HepG2 (cell line): Measurements from ENCODE around the gene AMZ2. TPM values are rescaled to one million over a fixed set of nuclear protein-coding genes. Genes with fewer than 3 reads are reported as not detected.

Source experiments
- ARID4A ChIP-seq: sonication (generic); formaldehyde crosslinking; IDR thresholded peaks from 2 replicates; pipeline ENCODE4 v1.5.0; 2020; ENCODE audit warnings: mild to moderate bottlenecking, missing genetic modification reagents, borderline replicate concordance
- E2F2 ChIP-seq: sonication (generic); formaldehyde crosslinking; IDR thresholded peaks from 2 replicates; pipeline ENCODE4 v1.4.0; 2020; ENCODE audit warnings: missing genetic modification reagents, borderline replicate concordance
- ELF3 ChIP-seq: IDR thresholded peaks from 2 replicates; pipeline ENCODE4 v1.6.1; 2016; ENCODE audit warnings: missing genetic modification reagents, missing compliant biosample characterization
- FOXA3 ChIP-seq: IDR thresholded peaks from 2 replicates; pipeline ENCODE4 v1.6.1; 2016; ENCODE audit warnings: missing genetic modification reagents, missing compliant biosample characterization
- HNF4A ChIP-seq: sonication (generic); formaldehyde crosslinking; IDR thresholded peaks from 2 replicates; pipeline ENCODE4 v1.4.0; 2020; ENCODE audit warnings: missing genetic modification reagents
- MXD1 ChIP-seq: sonication (generic); formaldehyde crosslinking; IDR thresholded peaks from 2 replicates; pipeline ENCODE4 v1.4.0; 2020; ENCODE audit warnings: mild to moderate bottlenecking, missing genetic modification reagents
- NR1H2 ChIP-seq: sonication (generic); formaldehyde crosslinking; IDR thresholded peaks from 2 replicates; pipeline ENCODE4 v1.8.1; 2022; ENCODE audit warnings: low read depth, missing genetic modification reagents, borderline replicate concordance
- SETDB1 ChIP-seq: sonication (generic); formaldehyde crosslinking; IDR thresholded peaks from 2 replicates; pipeline ENCODE4 v1.5.1; 2020; ENCODE audit warnings: missing genetic modification reagents, mild to moderate bottlenecking, borderline replicate concordance
- TEF ChIP-seq: sonication (generic); formaldehyde crosslinking; IDR thresholded peaks from 2 replicates; pipeline ENCODE4 v1.5.0; 2020; ENCODE audit warnings: missing genetic modification reagents
- YEATS4 ChIP-seq: sonication (generic); formaldehyde crosslinking; IDR thresholded peaks from 2 replicates; pipeline ENCODE4 v1.4.0; 2020; ENCODE audit warnings: missing genetic modification reagents, borderline replicate concordance
- ZBTB20 ChIP-seq: sonication (generic); formaldehyde crosslinking; IDR thresholded peaks from 2 replicates; pipeline ENCODE4 v1.8.1; 2023; ENCODE audit warnings: missing genetic modification reagents, low read depth, mild to moderate bottlenecking, borderline replicate concordance
- ZBTB42 ChIP-seq: sonication (generic); formaldehyde crosslinking; IDR thresholded peaks from 2 replicates; pipeline ENCODE4 v1.5.0; 2020; ENCODE audit warnings: mild to moderate bottlenecking, missing genetic modification reagents
- ZNF101 ChIP-seq: sonication (generic); formaldehyde crosslinking; IDR thresholded peaks from 2 replicates; pipeline ENCODE4 v1.4.0; 2020; ENCODE audit warnings: mild to moderate bottlenecking, low read depth, missing genetic modification reagents, borderline replicate concordance
- ZNF234 ChIP-seq: sonication (generic); formaldehyde crosslinking; conservative IDR thresholded peaks from 2 replicates; pipeline ENCODE4 v1.5.1; 2020; ENCODE audit warnings: mild to moderate bottlenecking, missing genetic modification reagents
- ZNF496 ChIP-seq: sonication (generic); formaldehyde crosslinking; IDR thresholded peaks from 2 replicates; pipeline ENCODE4 v1.8.1; 2023; ENCODE audit warnings: mild to moderate bottlenecking, moderate library complexity, missing genetic modification reagents; ENCODE audit not compliant: insufficient replicate concordance
- ZUFSP ChIP-seq: sonication (generic); formaldehyde crosslinking; IDR thresholded peaks from 2 replicates; pipeline ENCODE4 v1.9.0; 2021; ENCODE audit warnings: missing genetic modification reagents, mild to moderate bottlenecking, borderline replicate concordance
- polyA plus RNA-seq, 8 experiments: library from polyadenylated mRNA; depleted of rRNA in 3 of 8; stranded (reverse) in 7 of 8; unstranded in 1 of 8; fragments of >200 nt; fragmentation: Illumina TruSeq in 4 of 8; extraction: Trizol in 4 of 8; gene quantifications; 2 replicates each; pipeline versions ENCODE4 v1.2.1 to v1.2.3, GENCODE V29; 2011 to 2016; ENCODE audit warnings: low read depth in 4 of 8, missing spikeins in 1 of 8, mixed read lengths in 1 of 8; ENCODE audit not compliant: insufficient read depth in 1 of 8
- total RNA-seq, 5 experiments: library from RNA; depleted of rRNA; stranded (reverse); fragments of >200 nt; fragmentation: Illumina TruSeq; extraction: Trizol; gene quantifications; 2 replicates each; pipeline ENCODE4 v1.2.3, GENCODE V29; 2016; ENCODE audit warnings: low read depth in 1 of 5

The AMZ2 gene
- total and polyA plus RNA-seq, 2 of the 13 experiments (the other 11 are each of a cell fraction or from before 2014, with no cell fraction given) = 86.9 to 90.2 TPM

GRCh38 chr17:68290955-68291835 lies 43.4 kb downstream of the AMZ2 start, which contains the start of the genes ARSG and SLC16A6 (continued):
- TF ChIP-seq ZNF496 (CRISPR knock-in tag) = no peak
- peak; percentile 37; the same call in 1 of the 2 replicates for TF ChIP-seq MXD1 (CRISPR knock-in tag)
- no peak for TF ChIP-seq ZBTB20 (CRISPR knock-in tag)
- TF ChIP-seq TEF (CRISPR knock-in tag) = peak; percentile 49; the same call in 1 of the 2 replicates
- no peak; the same call in 1 of the 2 replicates for TF ChIP-seq ZNF234 (CRISPR knock-in tag)
- no peak for TF ChIP-seq SETDB1 (CRISPR knock-in tag)
- no peak for TF ChIP-seq ARID4A (CRISPR knock-in tag)
- no peak for TF ChIP-seq ZBTB42 (CRISPR knock-in tag)
- peak; percentile 48 for TF ChIP-seq ELF3 (CRISPR knock-in tag)
- peak; percentile 73; the same call in 1 of the 2 replicates for TF ChIP-seq YEATS4
- no peak for TF ChIP-seq E2F2
- no peak for TF ChIP-seq HNF4A (CRISPR knock-in tag)
- TF ChIP-seq ZNF101 = no peak; the same call in 1 of the 2 replicates
- no peak; the same call in 1 of the 2 replicates for TF ChIP-seq FOXA3 (CRISPR knock-in tag)
- TF ChIP-seq NR1H2 (CRISPR knock-in tag) = 0 out of 2 replicates have a peak, but pooled peaks have one; percentile 6
- TF ChIP-seq ZUFSP (CRISPR knock-in tag) = no peak
